NCI-H524 (cell line): ENCODE results near the gene LGALS7B.
"Not testable (repeated sequence)": the region's sequence is repeated elsewhere in the genome, so short reads cannot be mapped to it uniquely, and the experiment has no call there.

Experiments
- DNase-seq, 2 experiments: peaks; one replicate each; lab custom pipeline; 2025; lab: John Stamatoyannopoulos, UW

Gene LGALS7B

GRCh38 chr19:38770228-38770948, 18.6 kb upstream of the LGALS7B start:
- not testable (repeated sequence) for DNase-seq

- not testable (repeated sequence) for DNase-seq
Measured at GRCh38 chr19:38770949-38771275, 18.1 kb upstream of the LGALS7B start.

GRCh38 chr19:38771569-38771968, 17.4 kb upstream of the LGALS7B start:
- DNase-seq = not testable (repeated sequence)

GRCh38 chr19:38773469-38774177, 15.4 kb upstream of the LGALS7B start, which contains the start of gene LGALS7:
Gene LGALS7, minus strand, starts transcription at chr19:38773517. Its CDS starts 25 bp downstream, at chr19:38773492.
- no peak for DNase-seq

GRCh38 chr19:38774181-38774950, 14.6 kb upstream of the LGALS7B start:
- no peak for DNase-seq

GRCh38 chr19:38778733-38779132, 10.3 kb upstream of the LGALS7B start:
- DNase-seq = no peak

GRCh38 chr19:38780443-38780842, 8.6 kb upstream of the LGALS7B start:
- DNase-seq = no peak

GRCh38 chr19:38781058-38781457, 7.9 kb upstream of the LGALS7B start:
- no peak for DNase-seq

GRCh38 chr19:38782212-38782611, 6.8 kb upstream of the LGALS7B start:
- DNase-seq = not testable (repeated sequence)

GRCh38 chr19:38784224-38784623, 4.8 kb upstream of the LGALS7B start:
- no peak for DNase-seq

GRCh38 chr19:38785187-38785699, 3.8 kb upstream of the LGALS7B start:
- no peak for DNase-seq

- DNase-seq = not testable (repeated sequence)
Measured at GRCh38 chr19:38786061-38786460, 2.9 kb upstream of the LGALS7B start.

- DNase-seq = no peak
Measured at GRCh38 chr19:38786572-38787265, 2.3 kb upstream of the LGALS7B start.

- not testable (repeated sequence) for DNase-seq
Measured at GRCh38 chr19:38790507-38791403, 1.8 kb downstream of the LGALS7B start.

- DNase-seq = not testable (repeated sequence)
Measured at GRCh38 chr19:38791451-38792064, 2.6 kb downstream of the LGALS7B start.

- DNase-seq = no peak
Measured at GRCh38 chr19:38792250-38793111, 3.5 kb downstream of the LGALS7B start.

- DNase-seq = no peak
Measured at GRCh38 chr19:38793177-38793576, 4.2 kb downstream of the LGALS7B start.

- DNase-seq = no peak
Measured at GRCh38 chr19:38793671-38794070, 4.7 kb downstream of the LGALS7B start.

- DNase-seq = no peak
Measured at GRCh38 chr19:38795549-38795948, 6.5 kb downstream of the LGALS7B start.
